RWPE2 (cell line): Measurements from ENCODE around the gene PROM1.

Experiments used
- ATAC-seq: fragments of 200-7000 bp; cut with Tn5 transposase; 3 replicates; pipeline ENCODE4 v1.9.1; 2021; ENCODE audit warnings: low read depth
- DNase-seq: peaks from one replicate; pipeline ENCODE4 v3.0.0-alpha.2; 2020; ENCODE audit warnings: low spot score
- H3K27ac ChIP-seq: fragments of 450-650 bp; 2 replicates; pipeline ENCODE4 v1.5.1; 2017; ENCODE audit warnings: mild to moderate bottlenecking; ENCODE audit not compliant: poor library complexity, severe bottlenecking
- H3K27me3 ChIP-seq: fragments of 250-450 bp; sonication (Bioruptor Pico); 2 replicates; pipeline ENCODE4 v1.5.1; 2021; ENCODE audit warnings: mild to moderate bottlenecking, moderate library complexity; ENCODE audit not compliant: insufficient read depth, poor library complexity, severe bottlenecking
- H3K36me3 ChIP-seq: fragments of 250-450 bp; sonication (Bioruptor Pico); 2 replicates; pipeline ENCODE4 v1.5.1; 2020; ENCODE audit warnings: low read depth, mild to moderate bottlenecking, moderate library complexity
- H3K4me1 ChIP-seq: fragments of 250-450 bp; sonication (Bioruptor Pico); 2 replicates; pipeline ENCODE4 v1.5.1; 2021; ENCODE audit warnings: mild to moderate bottlenecking, moderate library complexity; ENCODE audit not compliant: insufficient read depth, poor library complexity, severe bottlenecking
- H3K4me3 ChIP-seq: fragments of 250-450 bp; sonication (Bioruptor Pico); 2 replicates; pipeline ENCODE4 v1.5.1; 2021; ENCODE audit warnings: mild to moderate bottlenecking, moderate library complexity; ENCODE audit not compliant: severe bottlenecking
- H3K9me3 ChIP-seq: fragments of 250-450 bp; sonication (Bioruptor Pico); 2 replicates; pipeline ENCODE4 v1.5.1; 2021; ENCODE audit warnings: mild to moderate bottlenecking, moderate library complexity; ENCODE audit not compliant: severe bottlenecking
- CTCF ChIP-seq: fragments of 450-650 bp; IDR thresholded peaks from one replicate; pipeline ENCODE4 v1.5.1; 2017; ENCODE audit warnings: mild to moderate bottlenecking, moderate library complexity; ENCODE audit not compliant: poor library complexity, severe bottlenecking

Gene PROM1

GRCh38 chr4:16116493-16116990 is 32.7 kb upstream of the PROM1 start:
- no peak for TF ChIP-seq CTCF
- DNase-seq: no peak
- Histone ChIP-seq H3K4me1 (no peaks in the 10 kb centered on the region), H3K9me3 (no peaks in the 10 kb centered on the region), H3K36me3 (no peaks in the 10 kb centered on the region), H3K4me3 (no peak overlapping the region), H3K27me3 (no peaks in the 10 kb centered on the region), H3K27ac (no peak overlapping the region)
- no peak for ATAC-seq

- no peak for TF ChIP-seq CTCF
- H3K27ac ChIP-seq: no peak overlapping the region
- H3K4me1 ChIP-seq: no peaks in the 10 kb centered on the region
- H3K9me3 ChIP-seq: no peaks in the 10 kb centered on the region
- no peak overlapping the region for H3K4me3 ChIP-seq
- no peaks in the 10 kb centered on the region for H3K36me3 ChIP-seq
- DNase-seq: no peak
- no peak for ATAC-seq
- H3K27me3 ChIP-seq: no peaks in the 10 kb centered on the region
These were observed 32.2 kb upstream of the PROM1 start for GRCh38 chr4:16116019-16116418.

GRCh38 chr4:16114546-16114945 is 30.7 kb upstream of the PROM1 start:
- Histone ChIP-seq H3K27me3 (no peaks in the 10 kb centered on the region), H3K4me1 (no peaks in the 10 kb centered on the region), H3K9me3 (no peaks in the 10 kb centered on the region), H3K27ac (no peak overlapping the region), H3K36me3 (no peaks in the 10 kb centered on the region), H3K4me3 (no peak overlapping the region)
- TF ChIP-seq CTCF: no peak
- no peak for ATAC-seq
- no peak for DNase-seq

- Histone ChIP-seq H3K4me1 (no peaks in the 10 kb centered on the region), H3K36me3 (no peaks in the 10 kb centered on the region), H3K27me3 (no peaks in the 10 kb centered on the region), H3K27ac (no peak overlapping the region), H3K9me3 (no peaks in the 10 kb centered on the region), H3K4me3 (no peak overlapping the region)
- ATAC-seq (no peak), DNase-seq (no peak)
- no peak for TF ChIP-seq CTCF
These were observed 29.9 kb upstream of the PROM1 start for GRCh38 chr4:16113741-16114140.

- DNase-seq: no peak
- no peak for TF ChIP-seq CTCF
- Histone ChIP-seq H3K36me3 (no peaks in the 10 kb centered on the region), H3K9me3 (no peaks in the 10 kb centered on the region), H3K27me3 (no peaks in the 10 kb centered on the region), H3K27ac (no peak overlapping the region), H3K4me3 (no peak overlapping the region), H3K4me1 (no peaks in the 10 kb centered on the region)
- no peak for ATAC-seq
These were observed 27.7 kb upstream of the PROM1 start for GRCh38 chr4:16111533-16111932.
